Cardiac fibroblast (primary cell): ENCODE results near the gene YIF1B.
A peak's percentile ranks its signal among the peaks of the same experiment; 100 is the strongest.

ENCODE experiments used
- DNase-seq, 2 donors: peaks; one replicate each; pipeline versions ENCODE4 v3.0.0 to v3.0.0-alpha.2; 2010; ENCODE audit warnings: low read depth in 2 of 2
- H3K4me3 ChIP-seq, 2 donors: replicated peaks in 1 of 2; 1 replicate in 1 of 2; 2 replicates in 1 of 2; pipeline ENCODE4 v1.5.1; 2011; ENCODE audit warnings: low read depth in 2 of 2, low read length in 2 of 2, mild to moderate bottlenecking in 2 of 2, moderate library complexity in 1 of 2
- TF ChIP-seq, protein P1 (sequence below): IDR thresholded peaks from one replicate; pipeline ENCODE4 v1.5.1; 2011; ENCODE audit warnings: low read depth, mild to moderate bottlenecking, low read length, inconsistent platforms

The YIF1B gene

DNA sequence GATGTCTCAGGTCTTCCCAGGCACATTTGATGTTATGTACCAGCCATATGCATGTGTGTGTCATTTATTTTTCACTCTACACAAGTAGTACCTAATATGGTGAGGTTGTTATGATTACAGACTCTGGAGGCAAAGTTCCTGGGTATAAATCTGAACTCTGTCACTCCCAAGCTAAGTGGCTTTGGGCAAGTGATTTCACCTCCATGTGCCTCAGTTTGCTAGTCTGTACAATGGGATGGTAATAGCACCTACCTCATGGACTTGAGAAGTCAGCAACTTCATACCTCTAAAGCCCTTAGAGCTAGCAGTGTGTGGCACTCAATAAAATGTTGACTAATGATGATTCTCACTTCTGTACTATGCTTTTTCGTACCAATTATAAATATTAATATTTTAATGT, 16.0 kb upstream of the YIF1B start:
- no peak overlapping the region for H3K4me3 ChIP-seq
- no peak for DNase-seq
- TF ChIP-seq, protein P1, sequence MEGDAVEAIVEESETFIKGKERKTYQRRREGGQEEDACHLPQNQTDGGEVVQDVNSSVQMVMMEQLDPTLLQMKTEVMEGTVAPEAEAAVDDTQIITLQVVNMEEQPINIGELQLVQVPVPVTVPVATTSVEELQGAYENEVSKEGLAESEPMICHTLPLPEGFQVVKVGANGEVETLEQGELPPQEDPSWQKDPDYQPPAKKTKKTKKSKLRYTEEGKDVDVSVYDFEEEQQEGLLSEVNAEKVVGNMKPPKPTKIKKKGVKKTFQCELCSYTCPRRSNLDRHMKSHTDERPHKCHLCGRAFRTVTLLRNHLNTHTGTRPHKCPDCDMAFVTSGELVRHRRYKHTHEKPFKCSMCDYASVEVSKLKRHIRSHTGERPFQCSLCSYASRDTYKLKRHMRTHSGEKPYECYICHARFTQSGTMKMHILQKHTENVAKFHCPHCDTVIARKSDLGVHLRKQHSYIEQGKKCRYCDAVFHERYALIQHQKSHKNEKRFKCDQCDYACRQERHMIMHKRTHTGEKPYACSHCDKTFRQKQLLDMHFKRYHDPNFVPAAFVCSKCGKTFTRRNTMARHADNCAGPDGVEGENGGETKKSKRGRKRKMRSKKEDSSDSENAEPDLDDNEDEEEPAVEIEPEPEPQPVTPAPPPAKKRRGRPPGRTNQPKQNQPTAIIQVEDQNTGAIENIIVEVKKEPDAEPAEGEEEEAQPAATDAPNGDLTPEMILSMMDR = no peak

DNA sequence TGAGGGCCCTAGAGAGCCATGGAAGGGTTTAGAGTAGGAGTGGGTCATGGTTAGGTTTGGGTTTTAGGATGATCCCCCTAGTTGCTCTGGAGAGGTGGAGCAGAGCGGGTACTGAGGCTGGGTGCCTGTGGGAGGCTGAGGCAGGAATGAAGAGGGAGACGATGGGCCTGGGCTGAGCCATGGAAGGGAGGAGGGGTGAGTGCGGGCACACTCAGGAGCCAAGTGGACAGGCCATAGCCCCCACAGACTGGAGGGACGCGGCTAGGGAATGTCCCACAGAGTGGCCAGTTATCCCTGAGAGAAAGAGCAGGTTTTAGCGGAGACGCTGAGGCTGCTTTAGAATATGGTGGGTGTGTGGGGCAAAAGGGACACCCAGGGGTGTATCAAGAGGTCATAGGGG, 13.9 kb upstream of the YIF1B start:
- TF ChIP-seq, protein P1 = no peak
- H3K4me3 ChIP-seq = no peak overlapping the region
- DNase-seq = no peak

DNA sequence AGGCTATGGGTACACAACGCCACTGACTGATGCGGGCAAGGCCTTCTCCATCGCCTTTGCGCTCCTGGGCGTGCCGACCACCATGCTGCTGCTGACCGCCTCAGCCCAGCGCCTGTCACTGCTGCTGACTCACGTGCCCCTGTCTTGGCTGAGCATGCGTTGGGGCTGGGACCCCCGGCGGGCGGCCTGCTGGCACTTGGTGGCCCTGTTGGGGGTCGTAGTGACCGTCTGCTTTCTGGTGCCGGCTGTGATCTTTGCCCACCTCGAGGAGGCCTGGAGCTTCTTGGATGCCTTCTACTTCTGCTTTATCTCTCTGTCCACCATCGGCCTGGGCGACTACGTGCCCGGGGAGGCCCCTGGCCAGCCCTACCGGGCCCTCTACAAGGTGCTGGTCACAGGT, 10.8 kb upstream of the YIF1B start:
- TF ChIP-seq, protein P1 = no peak
- H3K4me3 ChIP-seq = no peak overlapping the region
- no peak for DNase-seq

DNA sequence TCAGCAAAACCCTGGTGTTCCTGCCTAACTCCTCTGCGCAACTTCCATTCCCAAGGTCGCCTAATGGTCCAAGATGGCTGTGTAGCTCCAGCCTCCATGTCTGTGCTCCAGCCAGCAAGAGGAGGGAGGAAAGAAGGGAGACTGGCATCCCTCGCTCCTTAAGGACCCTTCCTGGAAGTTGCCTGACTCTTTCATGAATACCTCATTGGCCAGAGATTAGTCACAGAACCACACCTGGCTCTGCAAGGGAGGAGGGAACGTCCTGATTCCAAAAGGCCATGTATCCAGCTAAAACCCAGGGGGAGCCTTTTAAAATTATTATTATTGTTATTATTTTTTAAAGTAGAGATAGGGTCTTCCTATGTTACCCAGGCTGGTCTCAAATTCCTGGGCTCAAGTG, 8.7 kb upstream of the YIF1B start:
- TF ChIP-seq, protein P1 = no peak
- no peak overlapping the region for H3K4me3 ChIP-seq
- DNase-seq = no peak

DNA sequence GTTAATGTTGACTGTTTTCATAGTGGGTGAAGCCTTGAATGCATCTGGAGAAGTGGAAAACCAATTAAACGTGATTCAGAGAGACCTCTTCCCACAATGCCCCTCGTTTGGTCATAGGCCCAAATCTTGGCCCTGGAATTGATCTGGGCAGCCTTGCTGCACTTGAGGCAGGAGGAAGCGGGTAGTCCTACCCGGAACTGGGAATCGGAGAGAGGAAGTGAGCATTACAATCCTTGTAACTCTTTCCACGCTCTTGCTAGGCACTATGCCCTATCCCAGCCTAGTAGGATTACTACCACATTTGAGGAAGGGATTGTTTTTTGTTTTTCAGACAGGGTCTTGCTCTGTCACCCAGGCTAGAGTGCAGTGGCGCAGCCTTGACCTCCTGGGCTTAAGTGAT, 7.5 kb upstream of the YIF1B start:
- H3K4me3 ChIP-seq = no peak overlapping the region
- DNase-seq = no peak
- TF ChIP-seq, protein P1 = no peak

DNA sequence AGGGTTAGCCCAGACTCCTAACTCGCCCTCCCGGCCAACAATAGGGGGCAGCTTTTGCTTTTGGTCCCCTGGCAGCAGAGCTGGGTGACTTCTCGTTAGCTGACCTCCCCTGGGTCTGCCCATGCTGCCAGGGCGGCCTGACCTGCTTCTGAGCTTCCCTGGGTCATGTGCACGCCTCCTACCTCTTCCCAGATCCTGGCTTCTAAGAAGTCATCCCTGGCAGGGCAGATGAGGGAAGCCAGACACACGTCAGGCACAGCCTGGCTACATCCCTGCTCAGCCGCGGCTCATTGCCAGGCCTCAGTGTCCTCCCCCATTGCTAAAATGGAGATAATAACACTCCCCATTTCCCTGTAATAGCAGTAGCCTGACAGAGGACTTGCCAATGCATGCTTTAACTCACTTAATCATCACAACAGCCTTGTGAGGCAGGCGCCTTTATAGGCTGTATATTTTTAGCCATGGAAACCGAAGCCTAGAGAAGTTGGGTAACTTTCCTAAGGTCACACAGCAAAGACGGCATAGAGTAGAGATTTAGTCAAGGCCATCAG, 6.0 kb upstream of the YIF1B start:
- peak; percentile 70 to 96 for DNase-seq
- TF ChIP-seq, protein P1 = no peak
- H3K4me3 ChIP-seq = peak overlapping the region; percentile 26

DNA sequence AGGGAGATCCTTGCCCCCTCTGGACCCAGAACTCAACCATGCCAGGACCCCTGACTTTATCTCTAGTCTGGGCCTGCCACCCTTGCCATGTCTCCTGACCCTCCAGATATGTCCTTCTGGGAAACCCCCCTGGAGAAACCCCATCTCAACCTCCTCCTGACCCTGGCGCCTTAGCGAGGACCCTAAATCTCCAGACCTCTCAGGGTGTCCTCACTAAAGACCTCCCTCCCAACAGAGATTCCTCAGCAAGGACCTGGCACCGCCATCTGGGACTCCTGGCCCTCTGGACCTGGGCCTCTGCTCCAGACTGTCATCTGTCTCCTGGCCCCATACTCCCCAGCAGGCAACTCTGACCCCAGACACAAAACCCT, 5.2 kb upstream of the YIF1B start:
- peak overlapping the region; percentile 63 to 65 for H3K4me3 ChIP-seq
- no peak for DNase-seq
- TF ChIP-seq, protein P1 = no peak
